ENCODE data around the gene TBC1D23.

DNA sequence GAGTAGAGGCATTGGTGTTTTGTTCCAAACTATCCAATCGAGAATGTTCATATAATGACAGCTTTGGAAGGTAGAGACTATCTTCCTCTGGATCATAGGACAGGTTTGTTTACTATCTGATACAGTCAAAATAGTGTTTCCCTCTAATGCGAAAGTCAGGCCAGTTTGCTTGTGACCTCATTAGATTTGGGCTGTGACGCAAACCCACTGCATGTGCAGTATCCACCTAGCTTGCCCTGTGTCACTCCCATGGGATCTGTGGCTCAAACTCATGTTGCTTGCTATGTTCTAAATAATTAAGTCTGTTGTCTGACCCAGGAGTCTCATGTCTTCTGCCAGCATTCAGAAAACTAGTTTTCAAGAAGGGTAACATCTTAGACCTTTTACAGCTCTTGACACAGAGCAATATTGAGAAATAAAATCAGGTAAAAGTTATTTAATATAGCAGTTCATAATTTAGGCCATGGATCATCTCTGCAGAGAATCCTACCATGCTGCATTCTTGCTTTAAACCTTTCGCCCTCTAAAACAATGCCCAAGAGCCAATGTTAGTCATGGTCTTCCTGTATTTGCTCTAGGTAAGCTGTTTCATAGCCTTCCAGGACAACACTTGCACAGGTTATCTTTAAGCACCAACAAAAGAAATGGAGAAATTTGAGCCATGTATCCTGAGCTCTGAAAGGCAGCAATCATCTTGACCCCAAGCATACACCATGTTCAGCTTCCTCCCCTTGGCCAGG, 100.1 kb downstream of the TBC1D23 start:
- TF ChIP-seq, protein P1, sequence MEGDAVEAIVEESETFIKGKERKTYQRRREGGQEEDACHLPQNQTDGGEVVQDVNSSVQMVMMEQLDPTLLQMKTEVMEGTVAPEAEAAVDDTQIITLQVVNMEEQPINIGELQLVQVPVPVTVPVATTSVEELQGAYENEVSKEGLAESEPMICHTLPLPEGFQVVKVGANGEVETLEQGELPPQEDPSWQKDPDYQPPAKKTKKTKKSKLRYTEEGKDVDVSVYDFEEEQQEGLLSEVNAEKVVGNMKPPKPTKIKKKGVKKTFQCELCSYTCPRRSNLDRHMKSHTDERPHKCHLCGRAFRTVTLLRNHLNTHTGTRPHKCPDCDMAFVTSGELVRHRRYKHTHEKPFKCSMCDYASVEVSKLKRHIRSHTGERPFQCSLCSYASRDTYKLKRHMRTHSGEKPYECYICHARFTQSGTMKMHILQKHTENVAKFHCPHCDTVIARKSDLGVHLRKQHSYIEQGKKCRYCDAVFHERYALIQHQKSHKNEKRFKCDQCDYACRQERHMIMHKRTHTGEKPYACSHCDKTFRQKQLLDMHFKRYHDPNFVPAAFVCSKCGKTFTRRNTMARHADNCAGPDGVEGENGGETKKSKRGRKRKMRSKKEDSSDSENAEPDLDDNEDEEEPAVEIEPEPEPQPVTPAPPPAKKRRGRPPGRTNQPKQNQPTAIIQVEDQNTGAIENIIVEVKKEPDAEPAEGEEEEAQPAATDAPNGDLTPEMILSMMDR (IDR thresholded peaks at IDR 0.05; ENCODE audit: low read depth, low read length, poor library complexity, severe bottlenecking): no peak
- no peak for TF ChIP-seq EZH2phosphoT487 (IDR thresholded peaks at IDR 0.05; ENCODE audit: borderline replicate concordance, low read length)

Data from DOHH2 (cell line).